GM23338 (cell line): ENCODE results near the gene STIM1. TPM values are rescaled to one million over a fixed set of nuclear protein-coding genes. Genes with fewer than 3 reads are reported as not detected.

Source experiments
- ATAC-seq: fragments of 200-7000 bp; cut with Tn5 transposase; 3 replicates; pipeline ENCODE4 v1.9.1; 2020
- DNase-seq: peaks from one replicate; pipeline ENCODE4 v3.0.0-alpha.2; 2015; ENCODE audit warnings: low spot score
- H2AFZ ChIP-seq: fragments of 200-600 bp; sonication (generic); 2 replicates; pipeline ENCODE4 v1.8.0; 2016; ENCODE audit warnings: antibody characterized with exemption, mild to moderate bottlenecking, moderate library complexity
- H3F3A ChIP-seq: fragments of 200-600 bp; sonication (generic); replicated peaks from 2 replicates; pipeline ENCODE4 v1.8.0; 2017; ENCODE audit warnings: antibody characterized with exemption, mixed run types, low read depth
- H3K27ac ChIP-seq: fragments of 200-600 bp; sonication (generic); 2 replicates; pipeline ENCODE4 v1.6.1; 2016; ENCODE audit warnings: low read depth
- H3K27me3 ChIP-seq: fragments of 200-600 bp; sonication (generic); 2 replicates; pipeline ENCODE4 v1.8.0; 2016; ENCODE audit warnings: mild to moderate bottlenecking, mixed run types, moderate library complexity; ENCODE audit not compliant: insufficient read depth
- H3K36me3 ChIP-seq: fragments of 200-600 bp; sonication (generic); 2 replicates; pipeline ENCODE4 v1.8.0; 2016; ENCODE audit warnings: mild to moderate bottlenecking; ENCODE audit not compliant: insufficient read depth
- H3K4me1 ChIP-seq: fragments of 200-600 bp; sonication (generic); 2 replicates; pipeline ENCODE4 v1.8.0; 2016; ENCODE audit warnings: mild to moderate bottlenecking, moderate library complexity; ENCODE audit not compliant: insufficient read depth
- H3K4me2 ChIP-seq: fragments of 200-600 bp; sonication (generic); 2 replicates; pipeline ENCODE4 v1.7.1; 2017; ENCODE audit warnings: mixed run types
- H3K4me3 ChIP-seq: fragments of 200-600 bp; sonication (generic); 2 replicates; pipeline ENCODE4 v1.6.1; 2016; ENCODE audit warnings: mixed run types
- H3K79me2 ChIP-seq: fragments of 200-600 bp; sonication (generic); replicated peaks from 2 replicates; pipeline ENCODE4 v1.8.0; 2017; ENCODE audit warnings: mild to moderate bottlenecking; ENCODE audit not compliant: insufficient read depth
- H3K9me2 ChIP-seq: fragments of 200-600 bp; sonication (generic); 2 replicates; pipeline ENCODE4 v1.8.0; 2017; ENCODE audit not compliant: insufficient read depth
- H4K20me1 ChIP-seq: fragments of 200-600 bp; sonication (generic); replicated peaks from 2 replicates; pipeline ENCODE4 v1.8.0; 2017; ENCODE audit warnings: mild to moderate bottlenecking; ENCODE audit not compliant: insufficient read depth
- H3K27ac Mint-ChIP-seq: 2 replicates; pipeline ENCODE4 v1.8.0; 2020; ENCODE audit warnings: inconsistent platforms, mild to moderate bottlenecking, moderate library complexity, mixed read lengths
- H3K27me3 Mint-ChIP-seq: 3 replicates; pipeline ENCODE4 v1.8.0; 2022; ENCODE audit warnings: low read depth, mild to moderate bottlenecking, moderate library complexity, mixed read lengths, inconsistent platforms; ENCODE audit not compliant: insufficient read depth, poor library complexity
- H3K36me3 Mint-ChIP-seq: 3 replicates; pipeline ENCODE4 v1.8.0; 2021; ENCODE audit warnings: low read depth, mild to moderate bottlenecking, inconsistent platforms, moderate library complexity, mixed read lengths
- H3K4me1 Mint-ChIP-seq: 3 replicates; pipeline ENCODE4 v1.8.0; 2020; ENCODE audit warnings: mild to moderate bottlenecking, inconsistent platforms, mixed read lengths
- H3K4me3 Mint-ChIP-seq: 3 replicates; pipeline ENCODE4 v1.8.0; 2021; ENCODE audit warnings: moderate library complexity, mild to moderate bottlenecking, inconsistent platforms, mixed read lengths
- H3K9me3 Mint-ChIP-seq: 3 replicates; pipeline ENCODE4 v1.8.0; 2020; ENCODE audit warnings: moderate library complexity, mild to moderate bottlenecking, inconsistent platforms, mixed read lengths
- CREB1 ChIP-seq: fragments of 250-450 bp; sonication (Bioruptor Pico); IDR thresholded peaks from 2 replicates; pipeline ENCODE4 v1.5.0; 2020; ENCODE audit warnings: low read depth, mild to moderate bottlenecking, moderate library complexity
- EZH2 ChIP-seq: fragments of 200-600 bp; sonication (generic); IDR thresholded peaks from one replicate; pipeline ENCODE4 v1.8.0; 2017; ENCODE audit warnings: antibody characterized with exemption, mild to moderate bottlenecking, low read depth; ENCODE audit not compliant: unreplicated experiment
- EZH2phosphoT487 ChIP-seq: fragments of 200-600 bp; sonication (generic); IDR thresholded peaks from one replicate; pipeline ENCODE4 v1.8.1; 2018; ENCODE audit warnings: antibody characterized with exemption; ENCODE audit not compliant: unreplicated experiment
- JUNB ChIP-seq: IDR thresholded peaks from one replicate; pipeline ENCODE4 v1.6.1; 2016; ENCODE audit warnings: antibody characterized with exemption; ENCODE audit not compliant: unreplicated experiment
- NANOG ChIP-seq: IDR thresholded peaks from 2 replicates; pipeline ENCODE4 v1.6.1; 2016; ENCODE audit warnings: antibody characterized with exemption, borderline replicate concordance
- STAT1 ChIP-seq: IDR thresholded peaks from one replicate; pipeline ENCODE4 v1.6.1; 2016; ENCODE audit warnings: antibody characterized with exemption; ENCODE audit not compliant: unreplicated experiment
- ZNF114 ChIP-seq: fragments of 250-450 bp; sonication (Bioruptor Pico); IDR thresholded peaks from 2 replicates; pipeline ENCODE4 v1.5.0; 2020; ENCODE audit warnings: mild to moderate bottlenecking, moderate library complexity
- ZNF331 ChIP-seq: fragments of 250-450 bp; sonication (Bioruptor Pico); IDR thresholded peaks from 2 replicates; pipeline ENCODE4 v1.5.0; 2020; ENCODE audit warnings: low read depth, mild to moderate bottlenecking, moderate library complexity
- polyA plus RNA-seq: library from polyadenylated mRNA; unstranded; fragments of >200 nt; fragmentation: Nextera tagmentation; extraction: Ambion mirVana; gene quantifications from 2 replicates; pipeline ENCODE4 v1.2.1, GENCODE V29; 2016
- total RNA-seq: library from RNA; depleted of rRNA; stranded (reverse); fragments of >200 nt; shearing (Covaris generic); gene quantifications from 2 replicates; pipeline ENCODE4 v1.2.3, GENCODE V29; 2014
- TF ChIP-seq, protein P1 (sequence below): IDR thresholded peaks from 2 replicates; pipeline ENCODE4 v1.6.1; 2016; ENCODE audit warnings: antibody characterized with exemption
- TF ChIP-seq, protein P2 (sequence below): IDR thresholded peaks from one replicate; pipeline ENCODE4 v1.6.1; 2018; ENCODE audit warnings: antibody characterized with exemption; ENCODE audit not compliant: unreplicated experiment
- TF ChIP-seq, protein P3 (sequence below), 2 experiments: fragments of 200-600 bp in 1 of 2; sonication (generic) in 1 of 2; conservative IDR thresholded peaks; 2 replicates each; pipeline versions ENCODE4 v1.5.1 to v1.6.1; 2016 to 2017; ENCODE audit warnings: antibody characterized with exemption in 2 of 2, low read depth in 2 of 2, mild to moderate bottlenecking in 2 of 2, moderate library complexity in 1 of 2
- TF ChIP-seq, protein P4 (sequence below): fragments of 250-450 bp; sonication (Bioruptor Pico); IDR thresholded peaks from 2 replicates; pipeline ENCODE4 v1.5.0; 2020; ENCODE audit warnings: mild to moderate bottlenecking, moderate library complexity

STIM1 gene
- total and polyA plus RNA-seq, 2 experiments from 2014 or later, result 3.5 to 14.0 TPM

DNA sequence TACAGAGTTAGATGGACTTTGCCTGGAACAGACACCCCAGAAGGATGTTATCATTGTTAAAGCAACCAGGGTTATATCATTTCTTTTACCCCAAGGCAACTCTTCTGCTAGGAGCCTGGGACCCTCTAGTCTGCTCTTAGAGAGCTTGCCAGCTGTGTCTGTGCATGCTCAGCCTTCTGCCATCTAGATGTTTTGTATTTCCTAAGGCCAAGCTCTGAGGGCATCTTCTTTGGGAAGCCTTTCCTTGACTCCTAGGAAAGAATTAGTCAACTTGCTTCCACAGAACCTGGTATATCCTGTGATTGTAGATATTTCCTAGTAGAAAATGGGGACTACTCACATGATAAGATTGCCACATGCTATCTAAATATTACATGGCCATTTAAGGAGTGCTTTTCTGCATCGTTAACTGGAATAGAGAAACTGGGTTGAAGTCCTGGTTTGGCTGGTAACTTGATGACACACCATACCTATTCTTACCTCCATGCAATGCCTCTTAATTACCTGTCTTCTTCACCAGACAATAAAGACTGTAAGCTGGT, 87.6 kb downstream of the STIM1 start:
- Histone ChIP-seq H3K4me3 (no peak overlapping the region), H3K79me2 (no peaks in the 10 kb centered on the region), H3K4me1 (no peaks in the 10 kb centered on the region), H4K20me1 (no peaks in the 10 kb centered on the region), H3K27ac (no peak overlapping the region), H3F3A (no peaks in the 10 kb centered on the region), H2AFZ (no peak overlapping the region), H3K9me2 (no peaks in the 10 kb centered on the region; the same call in 1 of the 2 replicates), H3K4me2 (no peak overlapping the region), H3K27me3 (no peaks in the 10 kb centered on the region), H3K36me3 (no peaks in the 10 kb centered on the region)
- no peak overlapping the region for H3K4me3 Mint-ChIP-seq
- DNase-seq (no peak), ATAC-seq (no peak)
- no peaks in the 10 kb centered on the region for H3K4me1 Mint-ChIP-seq
- TF ChIP-seq STAT1, result no peak
- TF ChIP-seq, protein P1, sequence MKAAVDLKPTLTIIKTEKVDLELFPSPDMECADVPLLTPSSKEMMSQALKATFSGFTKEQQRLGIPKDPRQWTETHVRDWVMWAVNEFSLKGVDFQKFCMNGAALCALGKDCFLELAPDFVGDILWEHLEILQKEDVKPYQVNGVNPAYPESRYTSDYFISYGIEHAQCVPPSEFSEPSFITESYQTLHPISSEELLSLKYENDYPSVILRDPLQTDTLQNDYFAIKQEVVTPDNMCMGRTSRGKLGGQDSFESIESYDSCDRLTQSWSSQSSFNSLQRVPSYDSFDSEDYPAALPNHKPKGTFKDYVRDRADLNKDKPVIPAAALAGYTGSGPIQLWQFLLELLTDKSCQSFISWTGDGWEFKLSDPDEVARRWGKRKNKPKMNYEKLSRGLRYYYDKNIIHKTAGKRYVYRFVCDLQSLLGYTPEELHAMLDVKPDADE, result no peak
- TF ChIP-seq ZNF331, result no peak
- TF ChIP-seq EZH2phosphoT487, result no peak
- TF ChIP-seq, protein P2, sequence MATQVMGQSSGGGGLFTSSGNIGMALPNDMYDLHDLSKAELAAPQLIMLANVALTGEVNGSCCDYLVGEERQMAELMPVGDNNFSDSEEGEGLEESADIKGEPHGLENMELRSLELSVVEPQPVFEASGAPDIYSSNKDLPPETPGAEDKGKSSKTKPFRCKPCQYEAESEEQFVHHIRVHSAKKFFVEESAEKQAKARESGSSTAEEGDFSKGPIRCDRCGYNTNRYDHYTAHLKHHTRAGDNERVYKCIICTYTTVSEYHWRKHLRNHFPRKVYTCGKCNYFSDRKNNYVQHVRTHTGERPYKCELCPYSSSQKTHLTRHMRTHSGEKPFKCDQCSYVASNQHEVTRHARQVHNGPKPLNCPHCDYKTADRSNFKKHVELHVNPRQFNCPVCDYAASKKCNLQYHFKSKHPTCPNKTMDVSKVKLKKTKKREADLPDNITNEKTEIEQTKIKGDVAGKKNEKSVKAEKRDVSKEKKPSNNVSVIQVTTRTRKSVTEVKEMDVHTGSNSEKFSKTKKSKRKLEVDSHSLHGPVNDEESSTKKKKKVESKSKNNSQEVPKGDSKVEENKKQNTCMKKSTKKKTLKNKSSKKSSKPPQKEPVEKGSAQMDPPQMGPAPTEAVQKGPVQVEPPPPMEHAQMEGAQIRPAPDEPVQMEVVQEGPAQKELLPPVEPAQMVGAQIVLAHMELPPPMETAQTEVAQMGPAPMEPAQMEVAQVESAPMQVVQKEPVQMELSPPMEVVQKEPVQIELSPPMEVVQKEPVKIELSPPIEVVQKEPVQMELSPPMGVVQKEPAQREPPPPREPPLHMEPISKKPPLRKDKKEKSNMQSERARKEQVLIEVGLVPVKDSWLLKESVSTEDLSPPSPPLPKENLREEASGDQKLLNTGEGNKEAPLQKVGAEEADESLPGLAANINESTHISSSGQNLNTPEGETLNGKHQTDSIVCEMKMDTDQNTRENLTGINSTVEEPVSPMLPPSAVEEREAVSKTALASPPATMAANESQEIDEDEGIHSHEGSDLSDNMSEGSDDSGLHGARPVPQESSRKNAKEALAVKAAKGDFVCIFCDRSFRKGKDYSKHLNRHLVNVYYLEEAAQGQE, result no peak
- TF ChIP-seq ZNF114 (CRISPR knock-in tag), result no peak
- TF ChIP-seq, protein P3, sequence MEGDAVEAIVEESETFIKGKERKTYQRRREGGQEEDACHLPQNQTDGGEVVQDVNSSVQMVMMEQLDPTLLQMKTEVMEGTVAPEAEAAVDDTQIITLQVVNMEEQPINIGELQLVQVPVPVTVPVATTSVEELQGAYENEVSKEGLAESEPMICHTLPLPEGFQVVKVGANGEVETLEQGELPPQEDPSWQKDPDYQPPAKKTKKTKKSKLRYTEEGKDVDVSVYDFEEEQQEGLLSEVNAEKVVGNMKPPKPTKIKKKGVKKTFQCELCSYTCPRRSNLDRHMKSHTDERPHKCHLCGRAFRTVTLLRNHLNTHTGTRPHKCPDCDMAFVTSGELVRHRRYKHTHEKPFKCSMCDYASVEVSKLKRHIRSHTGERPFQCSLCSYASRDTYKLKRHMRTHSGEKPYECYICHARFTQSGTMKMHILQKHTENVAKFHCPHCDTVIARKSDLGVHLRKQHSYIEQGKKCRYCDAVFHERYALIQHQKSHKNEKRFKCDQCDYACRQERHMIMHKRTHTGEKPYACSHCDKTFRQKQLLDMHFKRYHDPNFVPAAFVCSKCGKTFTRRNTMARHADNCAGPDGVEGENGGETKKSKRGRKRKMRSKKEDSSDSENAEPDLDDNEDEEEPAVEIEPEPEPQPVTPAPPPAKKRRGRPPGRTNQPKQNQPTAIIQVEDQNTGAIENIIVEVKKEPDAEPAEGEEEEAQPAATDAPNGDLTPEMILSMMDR (conservative IDR thresholded peaks at IDR 0.05; ENCODE audit: low read depth in 2 of 2), result no peak
- no peak for TF ChIP-seq CREB1 (CRISPR knock-in tag)
- TF ChIP-seq, protein P4, sequence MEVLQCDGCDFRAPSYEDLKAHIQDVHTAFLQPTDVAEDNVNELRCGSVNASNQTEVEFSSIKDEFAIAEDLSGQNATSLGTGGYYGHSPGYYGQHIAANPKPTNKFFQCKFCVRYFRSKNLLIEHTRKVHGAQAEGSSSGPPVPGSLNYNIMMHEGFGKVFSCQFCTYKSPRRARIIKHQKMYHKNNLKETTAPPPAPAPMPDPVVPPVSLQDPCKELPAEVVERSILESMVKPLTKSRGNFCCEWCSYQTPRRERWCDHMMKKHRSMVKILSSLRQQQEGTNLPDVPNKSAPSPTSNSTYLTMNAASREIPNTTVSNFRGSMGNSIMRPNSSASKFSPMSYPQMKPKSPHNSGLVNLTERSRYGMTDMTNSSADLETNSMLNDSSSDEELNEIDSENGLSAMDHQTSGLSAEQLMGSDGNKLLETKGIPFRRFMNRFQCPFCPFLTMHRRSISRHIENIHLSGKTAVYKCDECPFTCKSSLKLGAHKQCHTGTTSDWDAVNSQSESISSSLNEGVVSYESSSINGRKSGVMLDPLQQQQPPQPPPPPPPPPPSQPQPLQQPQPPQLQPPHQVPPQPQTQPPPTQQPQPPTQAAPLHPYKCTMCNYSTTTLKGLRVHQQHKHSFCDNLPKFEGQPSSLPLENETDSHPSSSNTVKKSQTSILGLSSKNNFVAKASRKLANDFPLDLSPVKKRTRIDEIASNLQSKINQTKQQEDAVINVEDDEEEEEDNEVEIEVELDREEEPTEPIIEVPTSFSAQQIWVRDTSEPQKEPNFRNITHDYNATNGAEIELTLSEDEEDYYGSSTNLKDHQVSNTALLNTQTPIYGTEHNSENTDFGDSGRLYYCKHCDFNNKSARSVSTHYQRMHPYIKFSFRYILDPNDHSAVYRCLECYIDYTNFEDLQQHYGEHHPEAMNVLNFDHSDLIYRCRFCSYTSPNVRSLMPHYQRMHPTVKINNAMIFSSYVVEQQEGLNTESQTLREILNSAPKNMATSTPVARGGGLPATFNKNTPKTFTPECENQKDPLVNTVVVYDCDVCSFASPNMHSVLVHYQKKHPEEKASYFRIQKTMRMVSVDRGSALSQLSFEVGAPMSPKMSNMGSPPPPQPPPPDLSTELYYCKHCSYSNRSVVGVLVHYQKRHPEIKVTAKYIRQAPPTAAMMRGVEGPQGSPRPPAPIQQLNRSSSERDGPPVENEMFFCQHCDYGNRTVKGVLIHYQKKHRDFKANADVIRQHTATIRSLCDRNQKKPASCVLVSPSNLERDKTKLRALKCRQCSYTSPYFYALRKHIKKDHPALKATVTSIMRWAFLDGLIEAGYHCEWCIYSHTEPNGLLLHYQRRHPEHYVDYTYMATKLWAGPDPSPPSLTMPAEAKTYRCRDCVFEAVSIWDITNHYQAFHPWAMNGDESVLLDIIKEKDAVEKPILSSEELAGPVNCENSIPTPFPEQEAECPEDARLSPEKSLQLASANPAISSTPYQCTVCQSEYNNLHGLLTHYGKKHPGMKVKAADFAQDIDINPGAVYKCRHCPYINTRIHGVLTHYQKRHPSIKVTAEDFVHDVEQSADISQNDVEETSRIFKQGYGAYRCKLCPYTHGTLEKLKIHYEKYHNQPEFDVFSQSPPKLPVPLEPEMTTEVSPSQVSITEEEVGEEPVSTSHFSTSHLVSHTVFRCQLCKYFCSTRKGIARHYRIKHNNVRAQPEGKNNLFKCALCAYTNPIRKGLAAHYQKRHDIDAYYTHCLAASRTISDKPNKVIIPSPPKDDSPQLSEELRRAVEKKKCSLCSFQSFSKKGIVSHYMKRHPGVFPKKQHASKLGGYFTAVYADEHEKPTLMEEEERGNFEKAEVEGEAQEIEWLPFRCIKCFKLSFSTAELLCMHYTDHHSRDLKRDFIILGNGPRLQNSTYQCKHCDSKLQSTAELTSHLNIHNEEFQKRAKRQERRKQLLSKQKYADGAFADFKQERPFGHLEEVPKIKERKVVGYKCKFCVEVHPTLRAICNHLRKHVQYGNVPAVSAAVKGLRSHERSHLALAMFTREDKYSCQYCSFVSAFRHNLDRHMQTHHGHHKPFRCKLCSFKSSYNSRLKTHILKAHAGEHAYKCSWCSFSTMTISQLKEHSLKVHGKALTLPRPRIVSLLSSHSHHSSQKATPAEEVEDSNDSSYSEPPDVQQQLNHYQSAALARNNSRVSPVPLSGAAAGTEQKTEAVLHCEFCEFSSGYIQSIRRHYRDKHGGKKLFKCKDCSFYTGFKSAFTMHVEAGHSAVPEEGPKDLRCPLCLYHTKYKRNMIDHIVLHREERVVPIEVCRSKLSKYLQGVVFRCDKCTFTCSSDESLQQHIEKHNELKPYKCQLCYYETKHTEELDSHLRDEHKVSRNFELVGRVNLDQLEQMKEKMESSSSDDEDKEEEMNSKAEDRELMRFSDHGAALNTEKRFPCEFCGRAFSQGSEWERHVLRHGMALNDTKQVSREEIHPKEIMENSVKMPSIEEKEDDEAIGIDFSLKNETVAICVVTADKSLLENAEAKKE (CRISPR knock-in tag), result no peak
- TF ChIP-seq NANOG, result no peak
- TF ChIP-seq EZH2, result no peak
- TF ChIP-seq JUNB, result no peak
- H3K9me3 Mint-ChIP-seq, result no peaks in the 10 kb centered on the region; the same call in 2 of the 3 replicates
- no peaks in the 10 kb centered on the region for H3K36me3 Mint-ChIP-seq
- H3K27me3 Mint-ChIP-seq, result peaks cover under 1% of the 10 kb centered on the region
- no peak overlapping the region for H3K27ac Mint-ChIP-seq
